ENCODE data around the gene CGREF1.

DNA sequence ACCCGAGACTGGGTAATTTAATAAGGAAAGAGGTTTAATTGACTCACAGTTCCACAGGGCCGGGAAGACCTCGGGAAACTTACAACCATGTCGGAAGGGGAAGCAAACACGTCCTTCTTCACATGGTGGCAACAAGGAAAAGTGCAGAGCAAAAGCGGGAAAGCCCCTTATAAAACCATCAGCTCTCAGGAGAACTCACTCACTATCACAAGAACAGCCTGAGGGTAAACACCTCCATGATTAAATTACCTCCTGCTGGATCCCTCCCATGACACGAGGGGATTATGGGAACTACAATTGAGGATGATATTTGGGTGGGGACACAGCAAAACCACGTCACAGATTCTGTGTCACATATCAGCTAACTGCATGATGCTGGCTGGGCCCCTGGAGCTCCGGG lies 41.3 kb upstream of the CGREF1 start:
- TF ChIP-seq, protein P1, sequence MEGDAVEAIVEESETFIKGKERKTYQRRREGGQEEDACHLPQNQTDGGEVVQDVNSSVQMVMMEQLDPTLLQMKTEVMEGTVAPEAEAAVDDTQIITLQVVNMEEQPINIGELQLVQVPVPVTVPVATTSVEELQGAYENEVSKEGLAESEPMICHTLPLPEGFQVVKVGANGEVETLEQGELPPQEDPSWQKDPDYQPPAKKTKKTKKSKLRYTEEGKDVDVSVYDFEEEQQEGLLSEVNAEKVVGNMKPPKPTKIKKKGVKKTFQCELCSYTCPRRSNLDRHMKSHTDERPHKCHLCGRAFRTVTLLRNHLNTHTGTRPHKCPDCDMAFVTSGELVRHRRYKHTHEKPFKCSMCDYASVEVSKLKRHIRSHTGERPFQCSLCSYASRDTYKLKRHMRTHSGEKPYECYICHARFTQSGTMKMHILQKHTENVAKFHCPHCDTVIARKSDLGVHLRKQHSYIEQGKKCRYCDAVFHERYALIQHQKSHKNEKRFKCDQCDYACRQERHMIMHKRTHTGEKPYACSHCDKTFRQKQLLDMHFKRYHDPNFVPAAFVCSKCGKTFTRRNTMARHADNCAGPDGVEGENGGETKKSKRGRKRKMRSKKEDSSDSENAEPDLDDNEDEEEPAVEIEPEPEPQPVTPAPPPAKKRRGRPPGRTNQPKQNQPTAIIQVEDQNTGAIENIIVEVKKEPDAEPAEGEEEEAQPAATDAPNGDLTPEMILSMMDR (IDR thresholded peaks at IDR 0.05; ENCODE audit: insufficient read depth, low read length), result no peak
- no peak for TF ChIP-seq GABPA (IDR thresholded peaks at IDR 0.05; ENCODE audit: low read depth)
- TF ChIP-seq POLR2AphosphoS5 (IDR thresholded peaks at IDR 0.05; ENCODE audit: low read depth), result no peak
- TF ChIP-seq, protein P2, sequence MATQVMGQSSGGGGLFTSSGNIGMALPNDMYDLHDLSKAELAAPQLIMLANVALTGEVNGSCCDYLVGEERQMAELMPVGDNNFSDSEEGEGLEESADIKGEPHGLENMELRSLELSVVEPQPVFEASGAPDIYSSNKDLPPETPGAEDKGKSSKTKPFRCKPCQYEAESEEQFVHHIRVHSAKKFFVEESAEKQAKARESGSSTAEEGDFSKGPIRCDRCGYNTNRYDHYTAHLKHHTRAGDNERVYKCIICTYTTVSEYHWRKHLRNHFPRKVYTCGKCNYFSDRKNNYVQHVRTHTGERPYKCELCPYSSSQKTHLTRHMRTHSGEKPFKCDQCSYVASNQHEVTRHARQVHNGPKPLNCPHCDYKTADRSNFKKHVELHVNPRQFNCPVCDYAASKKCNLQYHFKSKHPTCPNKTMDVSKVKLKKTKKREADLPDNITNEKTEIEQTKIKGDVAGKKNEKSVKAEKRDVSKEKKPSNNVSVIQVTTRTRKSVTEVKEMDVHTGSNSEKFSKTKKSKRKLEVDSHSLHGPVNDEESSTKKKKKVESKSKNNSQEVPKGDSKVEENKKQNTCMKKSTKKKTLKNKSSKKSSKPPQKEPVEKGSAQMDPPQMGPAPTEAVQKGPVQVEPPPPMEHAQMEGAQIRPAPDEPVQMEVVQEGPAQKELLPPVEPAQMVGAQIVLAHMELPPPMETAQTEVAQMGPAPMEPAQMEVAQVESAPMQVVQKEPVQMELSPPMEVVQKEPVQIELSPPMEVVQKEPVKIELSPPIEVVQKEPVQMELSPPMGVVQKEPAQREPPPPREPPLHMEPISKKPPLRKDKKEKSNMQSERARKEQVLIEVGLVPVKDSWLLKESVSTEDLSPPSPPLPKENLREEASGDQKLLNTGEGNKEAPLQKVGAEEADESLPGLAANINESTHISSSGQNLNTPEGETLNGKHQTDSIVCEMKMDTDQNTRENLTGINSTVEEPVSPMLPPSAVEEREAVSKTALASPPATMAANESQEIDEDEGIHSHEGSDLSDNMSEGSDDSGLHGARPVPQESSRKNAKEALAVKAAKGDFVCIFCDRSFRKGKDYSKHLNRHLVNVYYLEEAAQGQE (IDR thresholded peaks at IDR 0.05; ENCODE audit: insufficient replicate concordance, low read depth), result no peak

All from HL-60 (cell line).